NCI-H2196 (cell line): ENCODE results near the gene SLC10A7.

ENCODE experiments used
- DNase-seq: peaks from one replicate; lab custom pipeline; 2025; ENCODE audit not compliant: unreplicated experiment; lab: John Stamatoyannopoulos, UW

SLC10A7 gene

GRCh38 chr4:146443525-146443924, 78.2 kb downstream of the SLC10A7 start:
- DNase-seq, result no peak

GRCh38 chr4:146442801-146443200, 78.9 kb downstream of the SLC10A7 start:
- DNase-seq, result no peak

GRCh38 chr4:146439999-146440398, 81.7 kb downstream of the SLC10A7 start:
- DNase-seq, result no peak

GRCh38 chr4:146439437-146439836, 82.3 kb downstream of the SLC10A7 start:
- DNase-seq, result no peak

- DNase-seq, result no peak
These were observed 84.0 kb downstream of the SLC10A7 start for GRCh38 chr4:146437778-146438177.

- no peak for DNase-seq
These were observed 85.1 kb downstream of the SLC10A7 start for GRCh38 chr4:146436423-146437162.

- no peak for DNase-seq
These were observed 85.8 kb downstream of the SLC10A7 start for GRCh38 chr4:146435962-146436361.

GRCh38 chr4:146432065-146432464, 89.7 kb downstream of the SLC10A7 start:
- DNase-seq, result no peak

- no peak for DNase-seq
These were observed 93.4 kb downstream of the SLC10A7 start for GRCh38 chr4:146428298-146428697.

- DNase-seq, result no peak
These were observed 103.9 kb downstream of the SLC10A7 start for GRCh38 chr4:146417822-146418221.

- no peak for DNase-seq
These were observed 105.9 kb downstream of the SLC10A7 start for GRCh38 chr4:146415829-146416228.

- no peak for DNase-seq
These were observed 114.1 kb downstream of the SLC10A7 start for GRCh38 chr4:146407669-146408084.

- DNase-seq, result no peak
These were observed 114.5 kb downstream of the SLC10A7 start for GRCh38 chr4:146407257-146407656.

GRCh38 chr4:146401274-146401673, 120.5 kb downstream of the SLC10A7 start:
- DNase-seq, result no peak

GRCh38 chr4:146398896-146399445, 122.8 kb downstream of the SLC10A7 start:
- no peak for DNase-seq

- no peak for DNase-seq
These were observed 123.3 kb downstream of the SLC10A7 start for GRCh38 chr4:146398404-146398803.

GRCh38 chr4:146389561-146389960, 132.2 kb downstream of the SLC10A7 start:
- no peak for DNase-seq

GRCh38 chr4:146382194-146382593, 139.5 kb downstream of the SLC10A7 start:
- no peak for DNase-seq

- no peak for DNase-seq
These were observed 140.4 kb downstream of the SLC10A7 start for GRCh38 chr4:146381263-146381872.

- no peak for DNase-seq
These were observed 142.0 kb downstream of the SLC10A7 start for GRCh38 chr4:146379744-146380143.

- DNase-seq, result no peak
These were observed 149.9 kb downstream of the SLC10A7 start for GRCh38 chr4:146371812-146372211.

GRCh38 chr4:146370841-146371240, 150.9 kb downstream of the SLC10A7 start:
- no peak for DNase-seq
